Progenitor cell of endocrine pancreas (in vitro differentiated cells): ENCODE measurements around the gene DNAH14. TPM values are rescaled to one million over a fixed set of nuclear protein-coding genes. Genes with fewer than 3 reads are reported as not detected.

Source experiments
- DNase-seq: peaks from one replicate; pipeline ENCODE4 v3.0.0; 2021; ENCODE audit warnings: low spot score; ENCODE audit not compliant: unreplicated experiment
- H3K27ac Mint-ChIP-seq: 2 replicates; pipeline ENCODE4 v1.8.0; 2021; ENCODE audit warnings: mild to moderate bottlenecking, moderate library complexity, mixed read lengths
- H3K27me3 Mint-ChIP-seq: 2 replicates; pipeline ENCODE4 v1.8.0; 2021; ENCODE audit warnings: mixed read lengths
- H3K36me3 Mint-ChIP-seq: 2 replicates; pipeline ENCODE4 v1.8.0; 2022; ENCODE audit warnings: mixed read lengths; ENCODE audit not compliant: insufficient read depth
- H3K4me1 Mint-ChIP-seq: 2 replicates; pipeline ENCODE4 v1.8.0; 2021; ENCODE audit warnings: low read depth, mixed read lengths
- H3K4me3 Mint-ChIP-seq: 2 replicates; pipeline ENCODE4 v1.8.0; 2021; ENCODE audit warnings: low read depth, mild to moderate bottlenecking, moderate library complexity, mixed read lengths
- H3K9me3 Mint-ChIP-seq: 2 replicates; pipeline ENCODE4 v1.8.0; 2021; ENCODE audit warnings: low read depth, mixed read lengths
- CTCF ChIP-seq: fragments of 200-600 bp; sonication (generic); IDR thresholded peaks from one replicate; pipeline ENCODE4 v1.5.0; 2021; ENCODE audit warnings: antibody characterized with exemption, mild to moderate bottlenecking; ENCODE audit not compliant: unreplicated experiment
- total RNA-seq: library from RNA; stranded (reverse); gene quantifications from 2 replicates; pipeline ENCODE4 v1.2.1, GENCODE V29; 2021

Gene DNAH14
- total RNA-seq, 1 donor from 2014 or later: 71.7 TPM

- no peak for TF ChIP-seq CTCF
- H3K27ac Mint-ChIP-seq: no peak overlapping the region
- no peak for DNase-seq
- H3K4me1 Mint-ChIP-seq: no peaks in the 10 kb centered on the region
- no peak overlapping the region for H3K4me3 Mint-ChIP-seq
- peaks cover 37% of the 10 kb centered on the region for H3K36me3 Mint-ChIP-seq
- no peaks in the 10 kb centered on the region for H3K27me3 Mint-ChIP-seq
- H3K9me3 Mint-ChIP-seq: peaks cover 17% of the 10 kb centered on the region
Observed at GRCh38 chr1:225111000-225111399, 181.5 kb downstream of the DNAH14 start.

GRCh38 chr1:225113265-225113664, 183.8 kb downstream of the DNAH14 start:
- TF ChIP-seq CTCF: no peak
- no peak for DNase-seq
- Mint-ChIP-seq H3K4me3 (no peak overlapping the region), H3K27me3 (no peaks in the 10 kb centered on the region), H3K9me3 (peaks cover 8% of the 10 kb centered on the region), H3K27ac (no peak overlapping the region), H3K4me1 (no peaks in the 10 kb centered on the region), H3K36me3 (peaks cover 17% of the 10 kb centered on the region)

- Mint-ChIP-seq H3K27ac (no peak overlapping the region), H3K36me3 (peaks cover 12% of the 10 kb centered on the region), H3K27me3 (no peaks in the 10 kb centered on the region), H3K4me1 (no peaks in the 10 kb centered on the region), H3K4me3 (no peak overlapping the region), H3K9me3 (peaks cover 8% of the 10 kb centered on the region)
- no peak for TF ChIP-seq CTCF
- no peak for DNase-seq
Observed at GRCh38 chr1:225114354-225114990, 185.0 kb downstream of the DNAH14 start.

GRCh38 chr1:225119307-225119706, 189.8 kb downstream of the DNAH14 start:
- no peak for TF ChIP-seq CTCF
- H3K4me1 Mint-ChIP-seq: no peaks in the 10 kb centered on the region
- H3K27me3 Mint-ChIP-seq: no peaks in the 10 kb centered on the region
- peaks cover 3% of the 10 kb centered on the region for H3K36me3 Mint-ChIP-seq
- H3K9me3 Mint-ChIP-seq: peaks cover 2% of the 10 kb centered on the region
- H3K27ac Mint-ChIP-seq: no peak overlapping the region
- no peak overlapping the region for H3K4me3 Mint-ChIP-seq
- no peak for DNase-seq

- Mint-ChIP-seq H3K27ac (no peak overlapping the region), H3K4me1 (no peaks in the 10 kb centered on the region), H3K27me3 (no peaks in the 10 kb centered on the region), H3K9me3 (peaks cover 10% of the 10 kb centered on the region), H3K36me3 (peaks cover 19% of the 10 kb centered on the region), H3K4me3 (no peak overlapping the region)
- no peak for DNase-seq
- TF ChIP-seq CTCF: no peak
Observed at GRCh38 chr1:225121095-225121494, 191.6 kb downstream of the DNAH14 start.
